ENCODE results near the gene LGR6.

LGR6 gene

DNA sequence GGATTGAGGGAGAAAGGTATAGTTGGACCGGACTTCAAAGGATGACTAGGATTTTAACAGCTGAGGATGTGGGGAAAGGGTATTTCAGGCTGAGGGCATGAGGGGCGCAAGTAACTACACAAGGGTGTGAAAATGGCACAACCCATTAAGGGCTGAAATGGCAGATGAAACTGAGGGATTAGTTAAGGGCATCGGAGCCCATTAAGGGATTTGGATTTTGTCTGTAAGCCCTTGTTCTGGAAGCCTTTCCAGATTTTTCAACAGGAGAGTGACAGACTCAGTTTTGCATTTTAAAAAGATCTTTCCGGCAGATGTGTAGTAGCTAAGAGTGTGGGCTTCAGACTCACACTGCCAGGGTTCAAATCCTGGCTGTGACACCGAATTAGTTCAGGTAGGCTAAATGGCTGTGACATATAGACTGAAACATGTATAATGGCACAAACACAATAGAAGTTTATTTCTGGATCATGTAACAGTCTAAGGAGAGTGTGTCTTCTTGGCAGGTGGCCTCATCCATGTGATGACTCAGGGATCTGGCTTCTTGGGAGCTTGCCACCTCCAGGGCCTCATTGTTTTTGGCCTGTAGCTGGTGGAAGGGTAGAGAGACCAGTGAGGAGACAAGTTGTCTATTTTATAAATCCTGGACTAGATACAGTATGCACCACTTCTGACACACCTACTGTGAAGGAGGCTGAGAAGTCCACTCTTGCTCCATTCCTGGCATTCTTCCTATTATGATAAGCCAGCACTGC lies 98.5 kb downstream of the LGR6 start:
- no peak for DNase-seq

DNA sequence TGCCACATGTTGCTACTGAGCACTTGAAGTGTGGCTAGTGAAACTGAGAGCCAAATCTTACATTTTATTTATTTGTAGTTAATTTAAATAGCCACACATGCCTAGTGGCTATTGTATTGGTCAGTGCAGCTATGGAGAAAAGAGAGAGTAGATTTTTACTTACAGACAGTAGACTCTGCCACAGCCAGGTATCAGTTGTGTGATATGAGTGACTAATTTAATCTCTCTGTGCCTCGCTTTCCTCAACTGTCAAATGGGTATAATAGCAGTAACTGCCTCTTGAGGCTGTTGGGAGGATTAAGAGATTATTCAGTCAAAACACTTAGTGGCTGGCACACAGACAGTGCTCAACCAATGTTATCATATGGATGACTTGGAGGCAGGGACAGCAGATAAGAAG lies 99.2 kb downstream of the LGR6 start:
- no peak for DNase-seq

DNA sequence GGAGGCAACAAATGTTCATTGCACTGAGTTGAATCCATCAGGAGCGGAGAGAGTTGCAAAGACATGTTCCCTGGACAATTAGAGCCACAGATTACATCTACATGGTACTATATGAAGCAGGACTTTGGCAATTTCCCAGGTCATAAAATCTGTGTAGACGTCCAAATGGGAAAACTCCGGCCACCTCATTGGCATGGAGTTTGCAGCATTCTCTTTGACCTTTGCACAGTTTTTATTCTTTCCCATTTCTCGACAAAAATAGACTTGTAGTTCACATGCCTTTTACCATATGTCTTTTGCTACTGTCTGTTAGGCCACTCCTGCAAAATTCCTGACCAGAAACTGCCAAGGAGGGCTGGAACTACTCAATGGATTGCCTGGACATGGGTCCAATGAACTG lies 100.0 kb downstream of the LGR6 start:
- DNase-seq, result no peak

DNA sequence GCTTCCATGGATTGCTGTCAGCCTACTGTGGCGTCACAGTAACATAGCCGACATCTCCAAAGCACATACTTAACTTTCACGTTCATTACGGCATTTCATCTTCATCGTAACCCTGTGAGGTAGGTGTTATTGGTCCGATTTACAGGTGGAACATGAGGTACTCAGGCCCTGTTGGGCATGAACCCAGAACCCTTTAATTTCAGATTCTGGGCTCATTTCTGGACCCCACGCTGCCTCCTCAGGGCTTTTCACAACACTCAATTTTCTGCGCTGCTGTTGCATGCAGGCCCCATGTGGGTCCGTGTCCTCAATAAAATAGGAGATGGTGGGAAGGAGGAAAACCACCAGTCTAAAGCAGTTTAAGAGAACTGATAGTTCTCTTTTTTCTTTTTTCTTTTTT lies 108.6 kb downstream of the LGR6 start:
- no peak for DNase-seq

GRCh38 chr1:202304375-202304774 lies 110.8 kb downstream of the LGR6 start:
- no peak for DNase-seq

DNA sequence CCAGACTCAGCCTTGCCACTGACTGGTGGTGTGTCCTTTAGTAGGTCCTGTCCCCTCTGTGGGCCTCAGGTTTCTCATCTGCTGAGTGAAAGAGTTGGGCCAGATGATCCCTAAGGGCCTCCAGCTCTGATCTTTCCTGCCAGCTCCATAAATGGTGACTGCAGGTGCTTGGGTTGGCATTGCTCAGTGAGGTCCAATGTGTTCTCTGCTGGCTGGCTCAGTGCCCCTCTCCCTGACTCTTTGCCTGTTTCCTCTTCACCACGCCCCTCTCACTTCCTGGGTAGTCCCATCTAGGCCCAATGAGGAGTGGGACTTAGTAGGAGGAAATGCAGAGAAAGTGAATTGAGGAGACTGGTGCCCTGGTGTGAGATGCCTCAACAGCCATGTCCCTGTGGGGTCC lies 111.6 kb downstream of the LGR6 start:
- DNase-seq, result no peak

GRCh38 chr1:202306535-202307345 lies 113.1 kb downstream of the LGR6 start:
- no peak for DNase-seq

GRCh38 chr1:202310071-202310725 lies 116.6 kb downstream of the LGR6 start:
- no peak for DNase-seq

GRCh38 chr1:202310746-202311145 lies 117.1 kb downstream of the LGR6 start:
- no peak for DNase-seq

GRCh38 chr1:202311875-202312635 lies 118.5 kb downstream of the LGR6 start:
- DNase-seq, result no peak

GRCh38 chr1:202315576-202316168 lies 122.1 kb downstream of the LGR6 start:
- peak; percentile 62 for DNase-seq

- no peak for DNase-seq
Observed at GRCh38 chr1:202316186-202316585, 122.6 kb downstream of the LGR6 start.

DNA sequence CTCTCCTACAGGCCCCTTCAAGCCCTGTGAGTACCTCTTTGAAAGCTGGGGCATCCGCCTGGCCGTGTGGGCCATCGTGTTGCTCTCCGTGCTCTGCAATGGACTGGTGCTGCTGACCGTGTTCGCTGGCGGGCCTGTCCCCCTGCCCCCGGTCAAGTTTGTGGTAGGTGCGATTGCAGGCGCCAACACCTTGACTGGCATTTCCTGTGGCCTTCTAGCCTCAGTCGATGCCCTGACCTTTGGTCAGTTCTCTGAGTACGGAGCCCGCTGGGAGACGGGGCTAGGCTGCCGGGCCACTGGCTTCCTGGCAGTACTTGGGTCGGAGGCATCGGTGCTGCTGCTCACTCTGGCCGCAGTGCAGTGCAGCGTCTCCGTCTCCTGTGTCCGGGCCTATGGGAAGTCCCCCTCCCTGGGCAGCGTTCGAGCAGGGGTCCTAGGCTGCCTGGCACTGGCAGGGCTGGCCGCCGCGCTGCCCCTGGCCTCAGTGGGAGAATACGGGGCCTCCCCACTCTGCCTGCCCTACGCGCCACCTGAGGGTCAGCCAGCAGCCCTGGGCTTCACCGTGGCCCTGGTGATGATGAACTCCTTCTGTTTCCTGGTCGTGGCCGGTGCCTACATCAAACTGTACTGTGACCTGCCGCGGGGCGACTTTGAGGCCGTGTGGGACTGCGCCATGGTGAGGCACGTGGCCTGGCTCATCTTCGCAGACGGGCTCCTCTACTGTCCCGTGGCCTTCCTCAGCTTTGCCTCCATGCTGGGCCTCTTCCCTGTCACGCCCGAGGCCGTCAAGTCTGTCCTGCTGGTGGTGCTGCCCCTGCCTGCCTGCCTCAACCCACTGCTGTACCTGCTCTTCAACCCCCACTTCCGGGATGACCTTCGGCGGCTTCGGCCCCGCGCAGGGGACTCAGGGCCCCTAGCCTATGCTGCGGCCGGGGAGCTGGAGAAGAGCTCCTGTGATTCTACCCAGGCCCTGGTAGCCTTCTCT lies 124.6 kb downstream of the LGR6 start:
- DNase-seq, result no peak

DNA sequence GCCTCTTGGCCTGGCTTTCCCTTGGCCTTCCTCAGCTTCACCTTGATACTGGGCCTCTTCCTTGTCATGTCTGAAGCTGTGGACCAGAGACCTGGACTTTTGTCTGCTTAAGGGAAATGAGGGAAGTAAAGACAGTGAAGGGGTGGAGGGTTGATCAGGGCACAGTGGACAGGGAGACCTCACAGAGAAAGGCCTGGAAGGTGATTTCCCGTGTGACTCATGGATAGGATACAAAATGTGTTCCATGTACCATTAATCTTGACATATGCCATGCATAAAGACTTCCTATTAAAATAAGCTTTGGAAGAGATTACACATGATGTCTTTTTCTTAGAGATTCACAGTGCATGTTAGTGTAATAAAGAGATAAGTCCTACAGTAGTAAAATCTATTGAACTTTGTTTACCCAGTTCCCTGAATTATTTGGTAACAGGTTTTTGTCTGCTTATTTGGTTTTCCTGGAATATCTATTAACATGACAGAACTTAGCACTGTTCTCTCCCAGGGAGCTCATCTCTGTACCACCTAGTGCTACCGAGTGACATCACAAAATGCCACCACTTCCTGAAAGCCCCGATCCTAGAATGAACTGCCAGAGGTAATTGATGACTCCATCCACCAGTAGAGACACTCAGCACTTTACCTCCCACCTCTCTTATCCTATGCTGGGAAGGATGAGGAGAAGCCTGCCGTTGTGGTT lies 125.9 kb downstream of the LGR6 start:
- no peak for DNase-seq

DNA sequence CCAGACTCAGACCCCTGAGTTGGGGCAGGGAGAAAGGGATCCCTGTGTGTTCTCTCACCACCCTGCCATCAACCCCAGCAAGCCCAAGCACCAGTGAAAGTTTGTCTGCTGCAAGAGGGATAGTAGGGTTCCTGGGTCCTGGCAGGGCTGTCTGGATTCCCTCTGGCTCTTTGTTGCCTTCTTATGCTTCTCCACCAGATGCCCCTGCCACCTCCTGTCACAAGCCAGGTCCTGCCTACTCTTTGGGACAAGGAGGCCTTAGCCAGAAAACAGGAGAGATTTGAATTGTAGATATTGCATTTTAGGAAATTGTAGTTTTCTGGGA lies 126.4 kb downstream of the LGR6 start:
- DNase-seq, result no peak

DNA sequence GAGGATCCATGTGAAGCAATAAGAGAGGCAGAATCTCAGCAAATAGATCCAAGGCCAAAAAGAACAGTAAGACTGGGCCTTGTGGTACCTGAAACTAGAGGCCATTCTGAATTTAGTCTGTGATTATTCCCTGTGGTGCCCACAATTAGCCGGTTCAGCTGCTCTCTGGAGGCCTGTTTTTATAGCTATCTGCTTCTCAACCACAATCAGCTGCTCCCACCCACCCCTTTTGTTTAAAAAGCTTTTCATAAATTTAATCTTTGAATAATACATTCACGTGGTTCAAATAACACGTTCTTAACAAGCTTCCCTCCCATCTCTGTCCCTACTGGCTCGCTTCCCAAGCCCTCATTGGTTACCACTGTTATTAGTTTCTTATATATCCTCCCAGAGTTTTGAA lies 130.1 kb downstream of the LGR6 start:
- no peak for DNase-seq

DNA sequence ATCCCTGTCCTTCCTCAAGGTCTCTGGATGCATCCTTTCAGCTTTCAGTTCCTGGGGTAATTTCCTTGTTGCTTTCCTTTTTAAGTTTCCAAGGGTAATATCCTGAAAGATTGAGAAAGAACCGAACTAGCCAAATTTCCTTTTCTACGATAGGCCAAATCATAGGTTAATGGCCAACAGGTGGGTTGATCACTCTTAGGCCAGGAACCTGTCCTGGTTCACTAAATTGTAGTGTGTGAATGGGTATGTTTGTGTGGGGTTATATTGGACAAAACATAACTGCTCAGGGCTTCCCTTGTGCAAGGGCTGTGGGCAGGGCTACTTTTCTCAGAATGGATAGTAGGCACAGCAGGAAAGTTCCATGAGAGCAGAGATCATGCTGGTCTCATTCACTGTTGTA lies 131.0 kb downstream of the LGR6 start:
- DNase-seq, result no peak

DNA sequence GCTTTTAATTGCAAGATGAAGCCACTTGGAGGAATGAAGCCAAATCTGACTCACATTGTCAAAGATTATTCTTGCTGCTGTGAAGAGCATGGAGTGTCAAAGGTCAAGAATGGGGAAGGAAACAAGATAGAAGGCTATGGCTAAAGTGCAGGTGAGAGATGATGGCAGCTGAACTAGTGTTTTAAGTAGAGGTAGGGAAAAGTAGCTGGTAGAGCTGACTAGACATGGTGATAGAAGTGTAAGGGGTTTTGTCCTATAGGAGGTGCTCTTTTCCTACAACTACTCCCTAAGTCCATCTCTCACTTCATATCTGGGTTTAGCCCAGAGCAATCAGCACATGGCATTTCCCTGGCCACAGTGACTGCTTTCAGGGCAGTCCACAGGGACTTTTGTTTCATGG lies 136.3 kb downstream of the LGR6 start:
- no peak for DNase-seq

DNA sequence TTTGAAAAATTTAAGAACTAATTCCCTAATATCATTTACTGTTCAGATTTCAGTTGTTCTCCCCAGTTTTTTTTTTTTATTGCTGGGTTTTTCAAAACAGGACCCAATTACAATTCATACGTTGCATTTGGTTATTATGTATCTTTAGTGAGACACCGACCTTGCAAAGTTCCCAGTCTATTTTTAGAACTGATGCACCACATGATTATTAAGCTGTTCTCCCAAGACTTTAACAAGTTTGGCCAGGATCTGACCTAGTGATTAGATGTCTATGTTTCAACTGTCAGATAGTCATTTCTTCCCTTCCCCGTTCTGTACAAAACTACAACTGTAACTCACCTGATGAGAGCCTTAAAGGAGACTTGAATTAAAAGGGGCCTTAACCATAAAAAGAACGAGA lies 140.3 kb downstream of the LGR6 start:
- DNase-seq, result no peak

DNA sequence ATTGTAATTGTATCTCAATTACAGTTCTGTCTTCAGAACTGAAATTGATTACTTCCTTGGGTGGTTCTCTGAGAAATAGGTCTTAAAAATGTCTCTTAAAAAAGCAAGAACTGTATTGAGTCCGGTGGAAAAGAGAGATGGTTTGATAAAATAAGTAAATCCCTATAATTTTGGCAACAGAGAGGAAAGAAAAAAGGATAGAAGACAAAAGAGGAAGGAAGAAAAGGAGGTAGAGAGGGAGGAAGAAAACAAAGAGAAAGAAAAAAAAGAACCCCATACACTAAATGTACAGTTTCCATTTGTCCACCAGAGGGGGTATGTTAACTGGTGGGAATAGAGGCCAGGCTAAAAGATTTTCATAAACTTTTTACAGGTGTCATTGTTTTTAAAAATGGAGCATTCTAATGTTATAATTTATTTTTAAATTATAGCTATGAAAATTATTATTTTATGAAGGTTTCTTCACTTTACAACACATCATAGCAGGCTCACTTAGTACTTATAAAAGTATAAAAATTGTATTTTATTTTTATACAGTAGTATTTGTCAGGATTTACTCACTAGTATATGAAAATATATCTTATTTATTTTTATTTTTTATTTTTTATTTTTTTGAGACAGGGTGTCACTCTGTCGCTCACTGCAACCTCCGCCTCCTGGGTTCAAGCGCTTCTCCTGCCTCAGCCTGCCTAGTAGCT lies 150.2 kb downstream of the LGR6 start:
- DNase-seq, result no peak
